Choroid plexus epithelial cell (primary cell): Measurements from ENCODE around the gene CCDC157.

Source experiments
- DNase-seq: peaks from one replicate; pipeline ENCODE4 v3.0.0-alpha.2; 2010; ENCODE audit warnings: low read depth
- H3K4me3 ChIP-seq: 2 replicates; pipeline ENCODE4 v1.5.1; 2011; ENCODE audit warnings: low read depth, mild to moderate bottlenecking, control low read depth, low read length, moderate library complexity
- CTCF ChIP-seq: conservative IDR thresholded peaks from 2 replicates; pipeline ENCODE4 v1.5.1; 2011; ENCODE audit warnings: low read depth, mild to moderate bottlenecking, control low read depth, inconsistent platforms, low read length, moderate library complexity

Gene CCDC157

GRCh38 chr22:30425616-30426387 is 69.0 kb downstream of the CCDC157 start, which contains the start of gene MTFP1:
Gene MTFP1, plus strand, starts transcription at chr22:30425768. Its CDS starts 112 bp downstream, at chr22:30425880.
- TF ChIP-seq CTCF = peak; percentile 28
- peak; percentile 72 for DNase-seq
- H3K4me3 ChIP-seq = peak within 1 kb of the TSS; percentile 70
